Parathyroid adenoma (tissue), 2 donors: ENCODE data around the gene ARHGEF25.

ENCODE experiments used
- H2AFZ ChIP-seq: fragments of 300-600 bp; sonication (generic); one replicate; pipeline ENCODE4 v1.7.0; 2017; ENCODE audit warnings: antibody characterized with exemption, mild to moderate bottlenecking
- H3K27ac ChIP-seq: fragments of 300-600 bp; sonication (generic); one replicate; pipeline ENCODE4 v1.7.0; 2017
- H3K27me3 ChIP-seq: fragments of 300-600 bp; sonication (generic); one replicate; pipeline ENCODE4 v1.7.0; 2017; ENCODE audit warnings: low read length; ENCODE audit not compliant: control insufficient read depth, insufficient read depth
- H3K36me3 ChIP-seq: fragments of 300-600 bp; sonication (generic); one replicate; pipeline ENCODE4 v1.7.0; 2017; ENCODE audit warnings: low read length; ENCODE audit not compliant: control insufficient read depth, insufficient read depth
- H3K4me1 ChIP-seq: fragments of 300-600 bp; sonication (generic); one replicate; pipeline ENCODE4 v1.7.0; 2017; ENCODE audit warnings: control low read depth
- H3K4me2 ChIP-seq: fragments of 300-600 bp; sonication (generic); one replicate; pipeline ENCODE4 v1.7.0; 2017; ENCODE audit warnings: low read length
- H3K4me3 ChIP-seq: fragments of 300-600 bp; sonication (generic); one replicate; pipeline ENCODE4 v1.7.0; 2017; ENCODE audit warnings: low read depth, low read length
- H3K79me2 ChIP-seq: fragments of 300-600 bp; sonication (generic); one replicate; pipeline ENCODE4 v1.7.0; 2017; ENCODE audit warnings: control low read depth
- H3K9ac ChIP-seq: fragments of 300-600 bp; sonication (generic); one replicate; pipeline ENCODE4 v1.7.0; 2017; ENCODE audit warnings: mild to moderate bottlenecking
- H3K9me3 ChIP-seq: fragments of 300-600 bp; sonication (generic); one replicate; pipeline ENCODE4 v1.7.0; 2017; ENCODE audit warnings: low read length; ENCODE audit not compliant: control insufficient read depth
- CTCF ChIP-seq: fragments of 300-600 bp; sonication (generic); IDR thresholded peaks from one replicate; pipeline ENCODE4 v1.7.0; 2017; ENCODE audit warnings: antibody characterized with exemption, mild to moderate bottlenecking
- donor health status: primary hyperparathyroidism.

ARHGEF25 gene

GRCh38 chr12:57590479-57590863 lies 20.8 kb upstream of the ARHGEF25 start:
- no peaks in the 10 kb centered on the region for H3K9me3 ChIP-seq
- no peaks in the 10 kb centered on the region for H3K36me3 ChIP-seq
- peak overlapping the region; percentile 71 for H3K27ac ChIP-seq
- no peak for TF ChIP-seq CTCF
- peak overlapping the region; percentile 96 for H2AFZ ChIP-seq
- H3K4me1 ChIP-seq, result no peaks in the 10 kb centered on the region
- H3K9ac ChIP-seq, result no peak overlapping the region
- peak overlapping the region; percentile 89 for H3K4me2 ChIP-seq
- H3K4me3 ChIP-seq, result peak overlapping the region; percentile 96
- no peaks in the 10 kb centered on the region for H3K79me2 ChIP-seq
- H3K27me3 ChIP-seq, result no peaks in the 10 kb centered on the region

GRCh38 chr12:57590864-57591781 lies 20.1 kb upstream of the ARHGEF25 start, which contains the start of gene PIP4K2C:
PIP4K2C (plus strand) TSS chr12:57591192; CDS start chr12:57591290, 98 bp downstream.
- Histone ChIP-seq H3K9ac (no peak within 1 kb of the TSS), H3K4me3 (peak within 1 kb of the TSS; percentile 96), H3K27me3 (no peaks in the 10 kb centered on the region), H3K4me1 (no peaks in the 10 kb centered on the region), H3K79me2 (no peaks in the 10 kb centered on the region), H2AFZ (peak within 1 kb of the TSS; percentile 96), H3K27ac (peak within 1 kb of the TSS; percentile 71), H3K36me3 (no peaks in the 10 kb centered on the region), H3K9me3 (no peaks in the 10 kb centered on the region), H3K4me2 (peak within 1 kb of the TSS; percentile 89)
- TF ChIP-seq CTCF, result no peak

- H3K27ac ChIP-seq, result peak overlapping the region; percentile 71
These were observed 19.4 kb upstream of the ARHGEF25 start for GRCh38 chr12:57591782-57592325.

GRCh38 chr12:57592551-57593165 lies 18.6 kb upstream of the ARHGEF25 start:
- Histone ChIP-seq H3K4me1 (no peaks in the 10 kb centered on the region), H2AFZ (no peak overlapping the region), H3K36me3 (no peaks in the 10 kb centered on the region), H3K9me3 (no peaks in the 10 kb centered on the region), H3K27ac (no peak overlapping the region), H3K27me3 (no peaks in the 10 kb centered on the region), H3K4me3 (no peak overlapping the region), H3K4me2 (no peak overlapping the region), H3K79me2 (no peaks in the 10 kb centered on the region), H3K9ac (no peak overlapping the region)
- TF ChIP-seq CTCF, result no peak

More at GRCh38 chr12:57591782-57592325, 19.4 kb upstream of the ARHGEF25 start:
- Histone ChIP-seq H3K4me2 (peak overlapping the region; percentile 89), H3K9me3 (no peaks in the 10 kb centered on the region), H2AFZ (peak overlapping the region; percentile 96), H3K79me2 (no peaks in the 10 kb centered on the region), H3K4me3 (peak overlapping the region; percentile 96), H3K27me3 (no peaks in the 10 kb centered on the region), H3K9ac (no peak overlapping the region), H3K36me3 (no peaks in the 10 kb centered on the region), H3K4me1 (no peaks in the 10 kb centered on the region)
- TF ChIP-seq CTCF, result no peak
